ENCODE results near the gene TCEAL5. TPM values are rescaled to one million over a fixed set of nuclear protein-coding genes. Genes with fewer than 3 reads are reported as not detected.
"Not testable (repeated sequence)": the region's sequence is repeated elsewhere in the genome, so short reads cannot be mapped to it uniquely, and the experiment has no call there.

Gene TCEAL5
- polyA plus RNA-seq, 6 donors from 2014 or later: not detected

GRCh38 chrX:103254921-103255493 lies 21.5 kb downstream of the TCEAL5 start, which contains the start of gene TCEAL8:
TCEAL8 (minus strand) TSS chrX:103255155; CDS start chrX:103253979, 1,176 bp downstream.
- H3K4me3 Mint-ChIP-seq: peak within 1 kb of the TSS; percentile 90 to 99 (median 96)
- ATAC-seq (ENCODE audit: low read depth in 2 of 2) (peak; percentile 90 to 97), DNase-seq (peak; percentile 38)
- no peaks in the 10 kb centered on the region for H3K36me3 Mint-ChIP-seq
- peak within 1 kb of the TSS; percentile 62 to 96 (median 93) for H3K27ac Mint-ChIP-seq
- no peaks in the 10 kb centered on the region for H3K27me3 Mint-ChIP-seq
- H3K9me3 Mint-ChIP-seq: peaks cover 0 to 2% (median 0%) of the 10 kb centered on the region in 7 donors
- peaks cover 12 to 21% (median 16%) of the 10 kb centered on the region in 3 donors for H3K4me1 Mint-ChIP-seq

DNA sequence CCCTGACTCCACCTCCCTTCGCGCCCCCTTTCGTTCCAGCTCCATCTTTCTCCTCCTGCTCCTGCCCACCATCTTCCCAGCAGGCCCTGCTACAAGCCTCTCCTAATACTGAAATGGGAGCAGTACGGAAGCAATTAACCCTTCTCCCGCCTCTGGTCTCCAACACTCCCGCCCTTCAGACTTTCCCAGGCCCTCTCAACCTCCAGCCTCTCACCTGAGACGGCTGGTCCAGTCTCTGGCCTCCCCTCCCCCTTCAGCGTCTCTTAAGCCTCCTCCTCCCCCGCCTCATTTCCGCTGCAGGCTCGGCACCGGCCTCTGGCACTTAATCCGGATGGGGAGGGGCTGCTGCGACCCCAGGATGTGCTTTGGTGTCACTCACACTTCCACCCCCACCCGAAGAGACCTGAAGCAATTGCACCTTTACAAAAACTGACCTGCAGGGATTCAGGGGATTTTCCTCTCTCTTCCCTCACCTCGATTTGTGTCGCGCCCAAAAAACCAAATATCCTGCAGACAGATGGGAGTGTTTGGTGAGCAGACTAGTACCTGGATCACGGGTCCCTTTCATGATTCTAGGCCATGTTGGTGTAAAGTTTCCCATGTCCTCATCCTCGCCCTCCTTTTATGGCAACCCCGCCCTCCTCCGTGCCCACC lies 22.3 kb downstream of the TCEAL5 start:
- Mint-ChIP-seq H3K36me3 (no peaks in the 10 kb centered on the region), H3K27ac (peak overlapping the region; percentile 62 to 96 (median 93)), H3K27me3 (no peaks in the 10 kb centered on the region), H3K4me3 (peak overlapping the region; percentile 90 to 99 (median 96)), H3K9me3 (peaks cover 0 to 2% (median 0%) of the 10 kb centered on the region in 7 donors), H3K4me1 (peaks cover 12 to 21% (median 16%) of the 10 kb centered on the region in 3 donors)
- DNase-seq (peak; percentile 9), ATAC-seq (ENCODE audit: low read depth in 2 of 2) (peak; percentile 25 to 42)

DNA sequence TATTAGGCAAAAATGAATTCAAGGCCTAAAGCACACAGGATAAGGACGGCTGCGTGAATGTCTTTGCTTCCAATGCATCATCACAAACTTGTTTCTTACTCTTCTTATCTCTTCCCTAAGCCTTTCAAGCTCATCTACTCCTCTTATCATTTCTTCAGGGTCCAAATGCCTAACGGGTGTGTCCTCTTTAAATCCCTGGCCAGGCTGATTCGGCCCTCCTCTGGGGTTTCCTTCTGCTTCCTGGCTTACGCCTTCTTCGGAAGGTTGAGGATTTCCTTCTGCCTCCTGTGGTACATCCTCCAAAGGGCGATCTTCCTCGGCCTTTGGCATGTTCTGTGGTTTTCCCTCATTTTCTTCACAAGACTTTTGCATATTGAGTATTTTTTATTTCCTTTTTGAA lies 22.9 kb downstream of the TCEAL5 start:
- H3K4me3 Mint-ChIP-seq: peak overlapping the region; percentile 90 to 99 (median 96)
- no peak for ATAC-seq (ENCODE audit: low read depth in 2 of 2)

DNA sequence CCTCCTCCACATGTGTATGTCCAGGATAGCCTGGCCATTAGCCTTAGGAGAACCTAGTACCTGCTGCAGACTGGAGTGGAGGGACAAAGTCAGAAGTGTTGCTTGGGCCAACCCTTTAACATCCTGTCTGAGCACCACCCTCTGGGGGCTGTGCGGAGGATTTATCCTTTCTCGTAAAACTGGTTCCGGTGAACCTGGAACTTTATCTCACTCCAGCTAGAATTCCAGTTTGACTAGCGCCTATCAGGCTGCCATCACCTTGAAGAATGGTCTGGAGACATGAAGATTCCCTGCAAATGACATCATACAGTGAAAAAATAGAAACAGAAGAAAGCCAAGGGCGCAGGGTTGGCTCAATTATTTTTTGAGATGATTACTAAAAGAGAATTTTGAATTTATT lies 25.6 kb downstream of the TCEAL5 start:
- Mint-ChIP-seq H3K36me3 (no peaks in the 10 kb centered on the region), H3K9me3 (peaks cover 0 to 4% (median 0%) of the 10 kb centered on the region in 7 donors), H3K4me1 (peaks cover 12 to 21% (median 16%) of the 10 kb centered on the region in 3 donors), H3K4me3 (no peak overlapping the region), H3K27me3 (peaks cover 0 to 6% (median 0%) of the 10 kb centered on the region in 3 donors), H3K27ac (peak overlapping the region in 1 of 6 donors; percentile 52)
- no peak for DNase-seq
- no peak for ATAC-seq (ENCODE audit: low read depth in 2 of 2)

More for the DNA sequence above, 22.9 kb downstream of the TCEAL5 start:
- no peak for DNase-seq
- peaks cover 0 to 2% (median 0%) of the 10 kb centered on the region in 7 donors for H3K9me3 Mint-ChIP-seq
- no peaks in the 10 kb centered on the region for H3K36me3 Mint-ChIP-seq
- H3K4me1 Mint-ChIP-seq: peaks cover 12 to 21% (median 16%) of the 10 kb centered on the region in 3 donors
- no peaks in the 10 kb centered on the region for H3K27me3 Mint-ChIP-seq
- H3K27ac Mint-ChIP-seq: peak overlapping the region in 5 of 6 donors; percentile 62 to 96 (median 91)

DNA sequence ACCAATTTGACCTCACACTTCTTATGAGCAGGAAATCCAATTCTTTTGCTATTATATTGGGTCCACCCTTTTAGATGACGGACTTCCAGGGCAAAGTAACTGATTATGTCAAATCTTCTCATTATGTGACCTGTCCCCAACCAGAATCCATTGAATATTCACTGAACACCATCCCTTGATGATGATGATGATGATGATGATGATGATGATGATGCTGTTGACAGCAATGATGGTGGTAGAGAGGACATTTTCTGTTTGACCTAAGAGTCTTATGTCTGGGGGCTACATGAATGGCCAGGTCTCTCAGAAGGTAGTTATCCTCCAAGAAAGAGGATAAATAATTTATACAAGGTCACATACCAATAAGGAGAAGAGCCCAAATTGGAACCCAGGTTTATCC lies 26.7 kb downstream of the TCEAL5 start:
- no peak for DNase-seq
- peaks cover 0 to 8% (median 0%) of the 10 kb centered on the region in 3 donors for H3K27me3 Mint-ChIP-seq
- peaks cover 0 to 4% (median 0%) of the 10 kb centered on the region in 7 donors for H3K9me3 Mint-ChIP-seq
- no peak overlapping the region for H3K4me3 Mint-ChIP-seq
- no peak overlapping the region for H3K27ac Mint-ChIP-seq
- ATAC-seq (ENCODE audit: low read depth in 2 of 2): no peak
- H3K36me3 Mint-ChIP-seq: no peaks in the 10 kb centered on the region
- peaks cover 10 to 14% (median 12%) of the 10 kb centered on the region in 3 donors for H3K4me1 Mint-ChIP-seq

DNA sequence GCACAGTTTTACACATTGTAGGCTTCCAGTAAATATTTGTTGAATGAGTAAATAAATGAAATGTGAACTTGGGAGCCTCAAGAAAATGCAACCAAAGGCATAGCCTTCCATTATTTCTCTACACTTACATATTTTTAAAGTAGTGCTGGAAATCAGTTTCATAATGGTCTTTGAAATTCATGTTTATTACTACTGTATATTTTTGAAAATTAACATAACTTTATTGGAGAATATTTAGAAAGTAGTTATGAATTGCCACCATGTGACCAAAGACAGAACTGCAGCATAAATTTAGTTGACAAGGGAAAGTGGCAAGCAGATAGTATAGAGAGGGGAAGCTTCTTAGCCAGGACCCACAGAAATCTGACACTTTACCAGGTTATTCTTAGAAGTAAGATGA lies 28.0 kb downstream of the TCEAL5 start:
- Mint-ChIP-seq H3K36me3 (no peaks in the 10 kb centered on the region), H3K4me3 (peak overlapping the region in 1 of 8 donors; percentile 34), H3K27ac (no peak overlapping the region), H3K27me3 (peaks cover 0 to 9% (median 0%) of the 10 kb centered on the region in 3 donors), H3K9me3 (peaks cover 0 to 4% (median 0%) of the 10 kb centered on the region in 7 donors), H3K4me1 (peaks cover 0 to 2% (median 2%) of the 10 kb centered on the region in 3 donors)
- ATAC-seq (ENCODE audit: low read depth in 2 of 2) (no peak), DNase-seq (peak; percentile 6)

- no peak overlapping the region for H3K27ac Mint-ChIP-seq
- H3K4me1 Mint-ChIP-seq: peaks cover 0 to 3% (median 0%) of the 10 kb centered on the region in 3 donors
- H3K27me3 Mint-ChIP-seq: peaks cover 0 to 24% (median 15%) of the 10 kb centered on the region in 3 donors
- peaks cover 0 to 9% (median 2%) of the 10 kb centered on the region in 7 donors for H3K9me3 Mint-ChIP-seq
- no peak overlapping the region for H3K4me3 Mint-ChIP-seq
- ATAC-seq (ENCODE audit: low read depth in 2 of 2) (no peak), DNase-seq (no peak)
- H3K36me3 Mint-ChIP-seq: no peaks in the 10 kb centered on the region
These were observed 36.4 kb downstream of the TCEAL5 start for GRCh38 chrX:103240155-103240554.

- ATAC-seq (ENCODE audit: low read depth in 2 of 2) (no peak), DNase-seq (no peak)
- peaks cover 0 to 4% (median 0%) of the 10 kb centered on the region in 7 donors for H3K9me3 Mint-ChIP-seq
- no peaks in the 10 kb centered on the region for H3K36me3 Mint-ChIP-seq
- no peaks in the 10 kb centered on the region for H3K4me1 Mint-ChIP-seq
- H3K27me3 Mint-ChIP-seq: peaks cover 0 to 20% (median 8%) of the 10 kb centered on the region in 3 donors
- H3K27ac Mint-ChIP-seq: no peak overlapping the region
- H3K4me3 Mint-ChIP-seq: no peak overlapping the region
These were observed 40.3 kb downstream of the TCEAL5 start for GRCh38 chrX:103236296-103236695.

GRCh38 chrX:103235608-103236007 lies 40.9 kb downstream of the TCEAL5 start:
- not testable (repeated sequence) for ATAC-seq (ENCODE audit: low read depth in 2 of 2); H3K9me3 Mint-ChIP-seq

DNA sequence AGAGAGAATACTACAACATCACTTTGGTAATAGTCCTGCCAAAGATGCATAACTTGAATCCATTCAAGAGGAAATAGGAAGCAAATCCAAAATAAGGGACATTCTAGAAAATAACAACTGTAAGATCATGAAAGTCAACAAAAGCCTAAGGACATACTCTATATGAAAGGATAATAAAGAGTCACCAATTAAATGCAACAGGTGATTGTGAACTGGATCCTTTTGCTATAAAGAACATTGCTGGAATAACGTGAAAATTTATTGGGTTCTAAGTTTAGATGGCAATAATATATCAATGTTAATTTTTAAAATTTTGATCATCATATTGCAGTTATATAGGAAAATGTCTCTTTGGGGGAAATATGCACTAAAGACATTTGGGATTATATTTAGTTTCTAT lies 41.7 kb downstream of the TCEAL5 start:
- Mint-ChIP-seq H3K27me3 (peaks cover 3 to 18% (median 8%) of the 10 kb centered on the region in 3 donors), H3K27ac (no peak overlapping the region), H3K4me3 (no peak overlapping the region), H3K9me3 (peaks cover 0 to 4% (median 0%) of the 10 kb centered on the region in 7 donors), H3K4me1 (no peaks in the 10 kb centered on the region), H3K36me3 (no peaks in the 10 kb centered on the region)
- DNase-seq: no peak
- no peak for ATAC-seq (ENCODE audit: low read depth in 2 of 2)

More at GRCh38 chrX:103235608-103236007, 40.9 kb downstream of the TCEAL5 start:
- H3K36me3 Mint-ChIP-seq, H3K4me1 Mint-ChIP-seq, DNase-seq, H3K27ac Mint-ChIP-seq, H3K4me3 Mint-ChIP-seq: not testable (repeated sequence)
- H3K27me3 Mint-ChIP-seq: peaks cover 0 to 18% (median 8%) of the 10 kb centered on the region in 3 donors

DNA sequence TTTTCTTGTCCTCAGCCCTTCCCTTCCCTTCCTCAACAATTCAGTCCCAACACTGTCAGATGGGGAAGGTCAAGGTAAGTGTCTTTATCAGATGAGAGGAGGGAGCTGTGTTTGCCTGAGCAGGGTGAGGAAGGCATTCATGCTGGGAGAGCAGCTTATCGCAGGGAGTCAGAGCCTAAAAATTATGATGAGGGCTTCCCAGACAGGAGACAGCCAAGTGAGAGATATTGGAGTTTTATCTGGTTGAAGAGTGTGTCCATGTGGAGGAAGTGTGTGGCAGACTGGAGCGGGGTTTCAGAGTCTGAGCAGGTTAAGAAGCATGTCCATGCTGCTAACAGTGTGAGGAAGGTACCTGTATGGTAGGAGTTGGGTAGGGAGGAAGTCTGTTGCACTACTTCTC lies 43.3 kb downstream of the TCEAL5 start:
- Mint-ChIP-seq H3K27me3 (peaks cover 3 to 24% (median 8%) of the 10 kb centered on the region in 3 donors), H3K36me3 (no peaks in the 10 kb centered on the region), H3K27ac (peak overlapping the region in 1 of 6 donors; percentile 23), H3K9me3 (peaks cover 0 to 4% (median 0%) of the 10 kb centered on the region in 7 donors), H3K4me1 (no peaks in the 10 kb centered on the region), H3K4me3 (no peak overlapping the region)
- ATAC-seq (ENCODE audit: low read depth in 2 of 2) (no peak), DNase-seq (no peak)

GRCh38 chrX:103225918-103226317 lies 50.6 kb downstream of the TCEAL5 start:
- not testable (repeated sequence) for H3K4me3 Mint-ChIP-seq; H3K9me3 Mint-ChIP-seq; H3K36me3 Mint-ChIP-seq; DNase-seq; H3K27ac Mint-ChIP-seq; H3K4me1 Mint-ChIP-seq; ATAC-seq (ENCODE audit: low read depth in 2 of 2)
- H3K27me3 Mint-ChIP-seq: peaks cover 31 to 50% (median 39%) of the 10 kb centered on the region in 3 donors
